ENCODE results near the gene LTB4R. TPM values are rescaled to one million over a fixed set of nuclear protein-coding genes. Genes with fewer than 3 reads are reported as not detected.
A peak's percentile ranks its signal among the peaks of the same experiment; 100 is the strongest.

Gene LTB4R
- total RNA-seq, 6 experiments from 2014 or later: 2.7 to 5.5 (median 3.9) TPM

DNA sequence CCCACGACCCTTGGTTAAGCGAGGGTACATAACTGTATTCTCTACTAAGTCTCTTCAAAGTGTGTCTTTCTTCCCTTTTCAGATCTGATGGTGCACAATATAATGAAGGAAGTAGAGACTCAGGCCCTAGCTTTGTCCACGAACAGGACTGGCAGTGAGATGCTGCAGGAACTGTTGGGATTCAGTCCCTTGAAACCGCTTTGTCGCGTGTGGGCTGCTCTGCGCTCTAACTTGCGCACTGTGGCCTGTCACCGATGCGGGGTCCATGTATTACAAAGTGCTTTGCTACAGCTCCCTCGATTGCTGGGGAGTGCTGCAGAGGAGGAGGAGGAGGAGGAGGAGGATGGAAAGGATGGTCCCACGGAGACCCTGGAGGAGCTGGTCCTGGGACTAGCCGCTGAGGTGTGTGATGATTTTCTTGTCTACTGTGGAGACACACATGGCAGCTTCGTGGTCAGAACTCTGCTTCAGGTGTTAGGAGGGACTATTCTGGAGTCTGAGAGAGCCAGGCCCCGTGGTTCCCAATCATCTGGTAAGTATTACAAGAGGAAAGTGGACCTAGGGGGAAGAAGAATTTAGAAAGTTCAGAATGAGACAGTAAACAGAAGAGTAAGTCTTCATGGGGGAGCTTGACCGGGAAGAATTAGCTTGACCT is 10.8 kb upstream of the LTB4R start:
- WGBS (ENCODE audit: insufficient coverage, low coverage, low lambda C conversion rate, missing lambda C conversion rate): 17% methylated on average over 16 of the region's 16 CpGs
- Histone ChIP-seq H3K27me3 (no peaks in the 10 kb centered on the region), H3K27ac (peak overlapping the region; percentile 79 to 93 (median 81)), H3K36me3 (peaks cover 4 to 45% (median 21%) of the 10 kb centered on the region in 4 donors), H3K4me3 (peak overlapping the region; percentile 46 to 98 (median 80)), H3K9me3 (no peaks in the 10 kb centered on the region), H3K4me1 (peaks cover 0 to 64% (median 16%) of the 10 kb centered on the region in 4 donors)
- ATAC-seq (no peak), DNase-seq (no peak)
- no peak for TF ChIP-seq POLR2A (IDR thresholded peaks at IDR 0.05)
- TF ChIP-seq, protein P1, sequence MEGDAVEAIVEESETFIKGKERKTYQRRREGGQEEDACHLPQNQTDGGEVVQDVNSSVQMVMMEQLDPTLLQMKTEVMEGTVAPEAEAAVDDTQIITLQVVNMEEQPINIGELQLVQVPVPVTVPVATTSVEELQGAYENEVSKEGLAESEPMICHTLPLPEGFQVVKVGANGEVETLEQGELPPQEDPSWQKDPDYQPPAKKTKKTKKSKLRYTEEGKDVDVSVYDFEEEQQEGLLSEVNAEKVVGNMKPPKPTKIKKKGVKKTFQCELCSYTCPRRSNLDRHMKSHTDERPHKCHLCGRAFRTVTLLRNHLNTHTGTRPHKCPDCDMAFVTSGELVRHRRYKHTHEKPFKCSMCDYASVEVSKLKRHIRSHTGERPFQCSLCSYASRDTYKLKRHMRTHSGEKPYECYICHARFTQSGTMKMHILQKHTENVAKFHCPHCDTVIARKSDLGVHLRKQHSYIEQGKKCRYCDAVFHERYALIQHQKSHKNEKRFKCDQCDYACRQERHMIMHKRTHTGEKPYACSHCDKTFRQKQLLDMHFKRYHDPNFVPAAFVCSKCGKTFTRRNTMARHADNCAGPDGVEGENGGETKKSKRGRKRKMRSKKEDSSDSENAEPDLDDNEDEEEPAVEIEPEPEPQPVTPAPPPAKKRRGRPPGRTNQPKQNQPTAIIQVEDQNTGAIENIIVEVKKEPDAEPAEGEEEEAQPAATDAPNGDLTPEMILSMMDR (IDR thresholded peaks at IDR 0.05): no peak
- intact Hi-C loops (cut with DNase I): no loop called here

- Histone ChIP-seq H3K9me3 (no peaks in the 10 kb centered on the region), H3K27me3 (no peaks in the 10 kb centered on the region), H3K27ac (peak overlapping the region in 2 of 3 donors; percentile 65 to 77), H3K4me3 (peak overlapping the region in 1 of 3 donors; percentile 2), H3K4me1 (peaks cover 0 to 66% (median 20%) of the 10 kb centered on the region in 4 donors), H3K36me3 (peaks cover 4 to 50% (median 19%) of the 10 kb centered on the region in 4 donors)
- TF ChIP-seq, protein P1 (IDR thresholded peaks at IDR 0.05): no peak
- no peak for TF ChIP-seq POLR2A (IDR thresholded peaks at IDR 0.05)
- intact Hi-C loops (cut with DNase I): no loop called here
- ATAC-seq (no peak), DNase-seq (no peak)
- WGBS (ENCODE audit: insufficient coverage, low coverage, low lambda C conversion rate, missing lambda C conversion rate): 85% methylated on average over 6 of the region's 11 CpGs
Measured at GRCh38 chr14:24304019-24304387, 7.3 kb upstream of the LTB4R start.

DNA sequence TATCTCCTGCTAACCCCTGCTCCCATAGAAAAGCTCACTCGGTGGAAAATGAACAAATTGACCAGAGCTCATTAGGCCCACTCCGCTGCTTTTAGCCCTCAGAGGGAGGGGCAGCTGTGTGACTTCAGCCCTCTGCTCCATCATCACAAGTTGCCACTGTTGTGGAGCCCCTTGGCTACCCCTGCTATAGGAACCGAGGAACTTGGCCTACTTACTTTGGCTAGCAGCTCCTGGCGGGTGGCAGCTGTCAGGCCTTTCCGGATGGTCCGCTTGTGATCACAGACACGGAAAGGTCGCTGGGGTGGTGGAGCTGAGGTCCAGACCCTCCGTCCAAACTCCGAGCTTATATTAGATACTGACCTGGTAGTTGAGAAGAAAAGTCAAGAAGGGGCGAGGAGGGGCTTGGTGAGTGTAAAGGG is 4.1 kb upstream of the LTB4R start:
- Histone ChIP-seq H3K27ac (peak overlapping the region; percentile 78 to 98 (median 93)), H3K9me3 (no peaks in the 10 kb centered on the region), H3K27me3 (no peaks in the 10 kb centered on the region), H3K4me3 (peak overlapping the region; percentile 41 to 68 (median 65)), H3K36me3 (peaks cover 4 to 44% (median 18%) of the 10 kb centered on the region in 4 donors), H3K4me1 (peaks cover 0 to 86% (median 39%) of the 10 kb centered on the region in 4 donors)
- peak in 1 of 3 donors; percentile 53 for DNase-seq
- no peak for TF ChIP-seq POLR2A (IDR thresholded peaks at IDR 0.05)
- TF ChIP-seq, protein P1 (IDR thresholded peaks at IDR 0.05): no peak
- WGBS (ENCODE audit: insufficient coverage, low coverage, low lambda C conversion rate, missing lambda C conversion rate): 34% methylated on average over 10 of the region's 11 CpGs
- intact Hi-C loops (cut with DNase I): no loop called here
- ATAC-seq: no peak

- ATAC-seq: peak; percentile 56 to 75 (median 72)
- intact Hi-C loops (cut with DNase I): no loop called here
- Histone ChIP-seq H3K27ac (peak within 1 kb of the TSS; percentile 78 to 98 (median 93)), H3K27me3 (no peaks in the 10 kb centered on the region), H3K4me3 (peak within 1 kb of the TSS; percentile 41 to 68 (median 65)), H3K36me3 (peaks cover 4 to 38% (median 17%) of the 10 kb centered on the region in 4 donors), H3K4me1 (peaks cover 0 to 88% (median 38%) of the 10 kb centered on the region in 4 donors), H3K9me3 (no peaks in the 10 kb centered on the region)
- peak; percentile 80 to 92 (median 85) for DNase-seq
- WGBS (ENCODE audit: insufficient coverage, low coverage, low lambda C conversion rate, missing lambda C conversion rate): 24% methylated on average over 6 of the region's 6 CpGs
- peak; percentile 93 for TF ChIP-seq POLR2A (IDR thresholded peaks at IDR 0.05)
- TF ChIP-seq, protein P1 (IDR thresholded peaks at IDR 0.05): peak; percentile 84 to 97 (median 92)
Measured at GRCh38 chr14:24307575-24308341, 3.5 kb upstream of the LTB4R start, which contains the start of gene CIDEB. TSS of gene CIDEB (minus strand) at chr14:24307977. CDS start at chr14:24307858, 119 bp downstream.

Data from right lobe of liver (tissue), 6 donors.